SH-SY5Y (cell line): ENCODE measurements around the gene REP15.

Experiments
- GATA2 ChIP-seq: IDR thresholded peaks from 2 replicates; pipeline ENCODE4 v1.6.1; 2011; ENCODE audit warnings: mild to moderate bottlenecking, low read depth, low read length
- GATA3 ChIP-seq: IDR thresholded peaks from 2 replicates; pipeline ENCODE4 v1.6.1; 2011; ENCODE audit warnings: low read depth, mild to moderate bottlenecking, low read length, moderate library complexity

- TF ChIP-seq GATA3 (no peak), GATA2 (no peak)
Measured at GRCh38 chr12:27689558-27690180, 6.6 kb upstream of the REP15 start.
